ENCODE measurements around the gene TRIM17. TPM values are rescaled to one million over a fixed set of nuclear protein-coding genes. Genes with fewer than 3 reads are reported as not detected.

The TRIM17 gene
- total and polyA plus RNA-seq, 4 donors = 0.62 to 2.5 TPM; not detected in 2

GRCh38 chr1:228383773-228384172 is 32.9 kb downstream of the TRIM17 start:
- 60 to 93% methylated on average over 2 of the region's 2 CpGs for WGBS, 2 donors
- no peaks in the 10 kb centered on the region for H3K36me3 ChIP-seq (ENCODE audit: control insufficient read depth in 1 of 2, insufficient read depth in 2 of 2, low read length in 1 of 2)
- ATAC-seq (ENCODE audit: low FRiP score) (no peak), DNase-seq (no peak)
- H3K9me3 ChIP-seq (ENCODE audit: control insufficient read depth, low read length) = no peaks in the 10 kb centered on the region
- H3K27ac ChIP-seq (ENCODE audit: low read depth in 1 of 2, low read length in 2 of 2) = no peak overlapping the region
- H3K4me1 ChIP-seq (ENCODE audit: control insufficient read depth in 1 of 2, insufficient read depth in 2 of 2, low read length in 2 of 2) = no peaks in the 10 kb centered on the region
- intact Hi-C loops (cut with DNase I) = no loop called here
- no peak overlapping the region for H3K4me3 ChIP-seq (ENCODE audit: low read length in 2 of 2)
- no peaks in the 10 kb centered on the region for H3K27me3 ChIP-seq (ENCODE audit: control insufficient read depth in 1 of 2, insufficient read depth in 2 of 2, low read length in 1 of 2)

DNA sequence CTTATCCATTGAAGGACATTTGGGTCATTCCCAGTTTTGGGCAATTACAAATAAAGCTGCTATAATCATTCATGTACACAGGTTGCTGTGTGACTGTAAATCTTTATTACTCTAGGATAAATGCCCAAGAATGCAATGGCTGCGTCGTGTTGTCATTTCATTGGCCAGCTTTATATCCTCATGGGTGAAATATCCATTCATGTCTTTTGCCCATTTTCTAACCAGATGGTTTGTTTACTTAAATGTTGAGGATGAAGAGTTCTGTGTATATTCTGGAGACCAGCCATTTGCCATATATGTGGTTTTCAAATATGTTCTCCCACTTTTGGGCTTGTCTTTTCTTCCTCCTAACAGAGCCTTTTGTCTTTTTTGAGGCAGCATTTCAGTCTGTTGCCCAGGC is 35.3 kb downstream of the TRIM17 start:
- H3K4me3 ChIP-seq (ENCODE audit: low read length in 2 of 2) = no peak overlapping the region
- intact Hi-C loops (cut with DNase I) = no loop called here
- 57 to 74% methylated on average over 2 of the region's 2 CpGs for WGBS, 2 donors
- no peaks in the 10 kb centered on the region for H3K4me1 ChIP-seq (ENCODE audit: control insufficient read depth in 1 of 2, insufficient read depth in 2 of 2, low read length in 2 of 2)
- no peak for ATAC-seq (ENCODE audit: low FRiP score)
- no peak overlapping the region for H3K27ac ChIP-seq (ENCODE audit: low read depth in 1 of 2, low read length in 2 of 2)
- H3K27me3 ChIP-seq (ENCODE audit: control insufficient read depth in 1 of 2, insufficient read depth in 2 of 2, low read length in 1 of 2) = no peaks in the 10 kb centered on the region
- H3K36me3 ChIP-seq (ENCODE audit: control insufficient read depth in 1 of 2, insufficient read depth in 2 of 2, low read length in 1 of 2) = no peaks in the 10 kb centered on the region
- no peaks in the 10 kb centered on the region for H3K9me3 ChIP-seq (ENCODE audit: control insufficient read depth, low read length)
- DNase-seq = no peak

DNA sequence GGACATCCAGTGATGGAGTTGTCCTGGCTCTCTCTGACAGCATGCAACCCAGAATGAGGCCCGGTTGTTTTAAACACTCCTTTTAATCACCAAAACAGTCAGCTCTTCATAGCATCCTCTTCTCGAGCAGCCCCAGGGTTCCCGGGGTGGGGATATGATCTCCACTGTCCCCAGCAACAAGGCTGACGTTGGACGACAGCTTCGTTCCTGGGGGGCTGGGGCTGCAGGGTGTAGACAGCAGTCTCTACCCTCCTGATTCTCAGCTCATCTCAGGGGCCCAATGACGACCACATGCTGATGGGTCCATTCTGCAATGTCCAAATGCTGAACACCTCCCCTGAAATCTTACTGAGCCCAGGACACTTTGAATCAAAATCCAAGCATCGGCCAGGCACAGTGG is 37.0 kb downstream of the TRIM17 start:
- H3K9me3 ChIP-seq (ENCODE audit: control insufficient read depth, low read length) = no peaks in the 10 kb centered on the region
- no peak overlapping the region for H3K4me3 ChIP-seq (ENCODE audit: low read length in 2 of 2)
- H3K4me1 ChIP-seq (ENCODE audit: control insufficient read depth in 1 of 2, insufficient read depth in 2 of 2, low read length in 2 of 2) = no peaks in the 10 kb centered on the region
- no peak overlapping the region for H3K27ac ChIP-seq (ENCODE audit: low read depth in 1 of 2, low read length in 2 of 2)
- intact Hi-C loops (cut with DNase I) = loop anchor here in 1 of 2 donors (10.0 kb wide), 2 partner anchors 105 kb away; partner anchors contain the start of gene RNF187
- WGBS, 2 donors = 88 to 90% methylated on average over 8 of the region's 8 CpGs
- DNase-seq (peak; percentile 26 to 62), ATAC-seq (ENCODE audit: low FRiP score) (no peak)
- no peaks in the 10 kb centered on the region for H3K27me3 ChIP-seq (ENCODE audit: control insufficient read depth in 1 of 2, insufficient read depth in 2 of 2, low read length in 1 of 2)
- H3K36me3 ChIP-seq (ENCODE audit: control insufficient read depth in 1 of 2, insufficient read depth in 2 of 2, low read length in 1 of 2) = no peaks in the 10 kb centered on the region

DNA sequence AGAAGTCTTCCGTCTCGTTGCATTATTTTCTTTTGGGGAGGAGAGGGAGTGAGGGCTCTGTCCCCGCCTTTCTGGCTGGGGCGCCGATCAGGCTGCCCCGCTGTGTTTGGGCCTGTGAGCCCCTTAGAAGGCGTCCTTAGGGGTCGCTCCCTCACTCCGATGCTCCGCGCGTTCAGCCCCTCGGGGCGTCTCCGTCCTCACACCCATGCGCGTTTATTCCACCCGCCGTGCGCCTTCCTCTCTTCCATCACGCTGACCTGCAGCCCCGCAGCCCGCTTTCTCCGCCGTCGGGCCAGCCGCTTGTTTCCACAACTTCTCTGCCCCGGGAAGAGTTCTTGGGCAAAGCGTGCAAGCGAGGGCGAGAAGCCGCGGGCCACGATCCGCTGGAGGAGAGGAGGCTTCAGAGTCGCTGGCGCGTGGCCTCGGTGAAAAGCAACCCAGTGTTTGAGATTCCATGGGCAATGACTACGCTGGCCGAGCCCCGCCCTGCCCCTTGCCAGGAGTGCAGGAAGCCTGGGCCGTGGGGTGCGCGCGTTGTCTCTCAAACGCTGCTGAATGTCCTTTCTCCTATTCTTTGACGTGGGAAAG is 37.7 kb downstream of the TRIM17 start:
- no peaks in the 10 kb centered on the region for H3K9me3 ChIP-seq (ENCODE audit: control insufficient read depth, low read length)
- no peak overlapping the region for H3K27ac ChIP-seq (ENCODE audit: low read depth in 1 of 2, low read length in 2 of 2)
- ATAC-seq (ENCODE audit: low FRiP score) = peak; percentile 27
- no peaks in the 10 kb centered on the region for H3K27me3 ChIP-seq (ENCODE audit: control insufficient read depth in 1 of 2, insufficient read depth in 2 of 2, low read length in 1 of 2)
- DNase-seq = peak; percentile 64 to 79
- 3 to 4% methylated on average over 48 of the region's 48 CpGs for WGBS, 2 donors
- intact Hi-C loops (cut with DNase I) = loop anchor here in 1 of 2 donors (10.0 kb wide), 2 partner anchors 104 to 106 kb away; partner anchors contain the start of gene RNF187
- H3K4me1 ChIP-seq (ENCODE audit: control insufficient read depth in 1 of 2, insufficient read depth in 2 of 2, low read length in 2 of 2) = no peaks in the 10 kb centered on the region
- H3K4me3 ChIP-seq (ENCODE audit: low read length in 2 of 2) = peak overlapping the region in 1 of 2 donors; percentile 17
- no peaks in the 10 kb centered on the region for H3K36me3 ChIP-seq (ENCODE audit: control insufficient read depth in 1 of 2, insufficient read depth in 2 of 2, low read length in 1 of 2)

DNA sequence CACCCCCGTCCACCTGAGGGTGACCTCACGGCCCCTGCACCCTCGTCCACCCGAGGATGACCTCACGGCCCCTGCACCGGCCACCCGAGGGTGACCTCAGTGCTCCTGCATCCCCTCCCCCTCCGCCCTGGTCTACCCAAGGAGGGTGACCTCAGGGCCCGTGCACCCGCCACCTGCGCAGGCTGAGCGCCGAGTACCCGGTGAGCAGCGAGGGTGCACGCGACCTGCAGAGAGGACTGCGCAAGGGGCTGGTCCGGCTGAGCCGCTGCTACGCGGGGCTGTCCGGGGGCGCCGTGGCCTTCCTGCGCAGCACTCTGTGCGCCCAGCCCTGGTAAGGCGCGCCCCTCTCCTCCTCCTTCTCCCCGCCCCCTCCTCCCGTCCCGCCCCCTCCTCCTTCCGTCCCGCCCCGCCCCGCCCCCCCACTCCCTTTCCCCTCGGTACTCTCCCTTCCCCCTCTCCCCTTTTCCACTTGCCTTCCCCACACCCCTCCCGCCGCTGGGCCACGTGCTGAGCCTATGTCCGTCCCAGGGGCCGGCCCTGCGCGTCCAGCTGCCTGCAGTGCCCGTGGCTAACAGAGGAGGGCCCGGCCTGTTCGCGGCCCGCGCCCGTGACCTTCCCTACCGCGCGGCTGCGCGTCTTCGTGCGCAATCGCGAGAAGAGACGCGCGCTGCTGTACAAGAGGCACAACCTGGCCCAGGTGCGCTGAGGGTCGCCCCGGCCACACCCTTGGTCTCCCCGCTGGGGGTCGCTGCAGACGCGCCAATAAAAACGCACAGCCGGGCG is 38.4 kb downstream of the TRIM17 start:
- ATAC-seq (ENCODE audit: low FRiP score) (peak; percentile 82), DNase-seq (peak; percentile 90 to 93)
- H3K36me3 ChIP-seq (ENCODE audit: control insufficient read depth in 1 of 2, insufficient read depth in 2 of 2, low read length in 1 of 2) = no peaks in the 10 kb centered on the region
- H3K27me3 ChIP-seq (ENCODE audit: control insufficient read depth in 1 of 2, insufficient read depth in 2 of 2, low read length in 1 of 2) = no peaks in the 10 kb centered on the region
- no peaks in the 10 kb centered on the region for H3K4me1 ChIP-seq (ENCODE audit: control insufficient read depth in 1 of 2, insufficient read depth in 2 of 2, low read length in 2 of 2)
- intact Hi-C loops (cut with DNase I) = loop anchor here in 1 of 2 donors (10.0 kb wide), 2 partner anchors 103 to 107 kb away; partner anchors contain the start of gene RNF187
- H3K4me3 ChIP-seq (ENCODE audit: low read length in 2 of 2) = peak overlapping the region in 1 of 2 donors; percentile 17
- no peak overlapping the region for H3K27ac ChIP-seq (ENCODE audit: low read depth in 1 of 2, low read length in 2 of 2)
- WGBS, 2 donors = 7 to 8% methylated on average over 49 to 72 of the region's 73 CpGs
- no peaks in the 10 kb centered on the region for H3K9me3 ChIP-seq (ENCODE audit: control insufficient read depth, low read length)

DNA sequence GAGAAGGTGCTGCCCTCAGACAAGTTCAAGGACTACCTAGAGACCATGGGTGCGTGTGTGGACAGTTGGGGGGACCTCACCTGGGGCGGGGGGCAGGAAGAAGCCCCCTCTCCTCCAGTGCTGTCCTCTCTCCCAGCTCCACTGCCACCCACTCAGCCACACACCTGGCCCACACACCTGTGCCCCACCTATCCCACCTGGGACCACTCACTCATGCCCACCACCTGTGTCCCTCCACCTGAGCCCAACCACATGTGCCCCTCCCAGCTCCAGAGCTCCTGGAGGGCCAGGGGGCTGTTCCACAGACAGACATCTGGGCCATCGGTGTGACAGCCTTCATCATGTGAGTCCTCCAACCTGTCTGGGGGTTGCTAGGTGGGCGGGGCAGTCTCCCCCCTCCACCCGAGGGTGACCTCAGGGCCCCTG is 39.0 kb downstream of the TRIM17 start:
- Histone ChIP-seq H3K27me3 (ENCODE audit: control insufficient read depth in 1 of 2, insufficient read depth in 2 of 2, low read length in 1 of 2) (no peaks in the 10 kb centered on the region), H3K4me3 (ENCODE audit: low read length in 2 of 2) (no peak overlapping the region), H3K4me1 (ENCODE audit: control insufficient read depth in 1 of 2, insufficient read depth in 2 of 2, low read length in 2 of 2) (no peaks in the 10 kb centered on the region), H3K27ac (ENCODE audit: low read depth in 1 of 2, low read length in 2 of 2) (no peak overlapping the region), H3K9me3 (ENCODE audit: control insufficient read depth, low read length) (no peaks in the 10 kb centered on the region), H3K36me3 (ENCODE audit: control insufficient read depth in 1 of 2, insufficient read depth in 2 of 2, low read length in 1 of 2) (no peaks in the 10 kb centered on the region)
- intact Hi-C loops (cut with DNase I) = loop anchor here in 1 of 2 donors (10.0 kb wide), 2 partner anchors 103 to 107 kb away; partner anchors contain the start of gene RNF187
- 71 to 79% methylated on average over 5 of the region's 5 CpGs for WGBS, 2 donors
- DNase-seq (peak in 1 of 2 donors; percentile 60), ATAC-seq (ENCODE audit: low FRiP score) (no peak)

- intact Hi-C loops (cut with DNase I) = loop anchor here in 1 of 2 donors (10.0 kb wide), 2 partner anchors 102 to 108 kb away; partner anchors contain the start of gene RNF187
- WGBS, 2 donors = 96 to 97% methylated on average over 30 to 31 of the region's 31 CpGs
- H3K27ac ChIP-seq (ENCODE audit: low read depth in 1 of 2, low read length in 2 of 2) = no peak overlapping the region
- no peak for ATAC-seq (ENCODE audit: low FRiP score)
- peak; percentile 47 to 70 for DNase-seq
- no peaks in the 10 kb centered on the region for H3K27me3 ChIP-seq (ENCODE audit: control insufficient read depth in 1 of 2, insufficient read depth in 2 of 2, low read length in 1 of 2)
- H3K36me3 ChIP-seq (ENCODE audit: control insufficient read depth in 1 of 2, insufficient read depth in 2 of 2, low read length in 1 of 2) = no peaks in the 10 kb centered on the region
- H3K4me3 ChIP-seq (ENCODE audit: low read length in 2 of 2) = no peak overlapping the region
- H3K9me3 ChIP-seq (ENCODE audit: control insufficient read depth, low read length) = no peaks in the 10 kb centered on the region
- H3K4me1 ChIP-seq (ENCODE audit: control insufficient read depth in 1 of 2, insufficient read depth in 2 of 2, low read length in 2 of 2) = no peaks in the 10 kb centered on the region
These were observed 39.7 kb downstream of the TRIM17 start for GRCh38 chr1:228376651-228377631.

DNA sequence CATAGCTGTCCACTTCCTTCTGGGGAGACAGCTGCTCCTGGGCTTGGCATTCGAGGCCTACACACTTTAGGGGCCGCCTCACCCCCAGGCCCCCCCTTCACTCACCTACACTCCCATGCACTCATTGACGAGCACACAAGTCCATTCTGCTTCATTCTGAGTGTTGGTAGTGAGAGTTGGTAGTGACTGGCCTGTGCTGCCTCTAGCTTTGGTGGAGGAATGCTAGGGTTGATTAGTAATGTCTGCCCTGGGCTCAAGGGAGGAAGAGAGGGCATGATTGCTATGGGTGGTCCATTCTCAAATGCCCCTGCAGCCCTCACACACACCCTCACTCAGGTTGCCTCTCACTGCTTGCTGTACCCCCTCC is 40.4 kb downstream of the TRIM17 start:
- DNase-seq (no peak), ATAC-seq (ENCODE audit: low FRiP score) (no peak)
- no peaks in the 10 kb centered on the region for H3K27me3 ChIP-seq (ENCODE audit: control insufficient read depth in 1 of 2, insufficient read depth in 2 of 2, low read length in 1 of 2)
- no peaks in the 10 kb centered on the region for H3K36me3 ChIP-seq (ENCODE audit: control insufficient read depth in 1 of 2, insufficient read depth in 2 of 2, low read length in 1 of 2)
- H3K4me3 ChIP-seq (ENCODE audit: low read length in 2 of 2) = no peak overlapping the region
- no peaks in the 10 kb centered on the region for H3K9me3 ChIP-seq (ENCODE audit: control insufficient read depth, low read length)
- 83 to 88% methylated on average over 3 of the region's 3 CpGs for WGBS, 2 donors
- intact Hi-C loops (cut with DNase I) = loop anchor here in 1 of 2 donors (10.0 kb wide), 2 partner anchors 101 to 109 kb away; partner anchors contain the start of gene RNF187
- no peak overlapping the region for H3K27ac ChIP-seq (ENCODE audit: low read depth in 1 of 2, low read length in 2 of 2)
- no peaks in the 10 kb centered on the region for H3K4me1 ChIP-seq (ENCODE audit: control insufficient read depth in 1 of 2, insufficient read depth in 2 of 2, low read length in 2 of 2)

Data from aorta (tissue), 5 donors.